Fibroblast of lung (primary cell): ENCODE measurements around the gene DHDDS.

Source experiments
- CTCF ChIP-seq, 2 donors: IDR thresholded peaks in 1 of 2; conservative IDR thresholded peaks in 1 of 2; 1 replicate in 1 of 2; 2 replicates in 1 of 2; pipeline ENCODE4 v1.5.1; 2011 to 2012; ENCODE audit warnings: low read length in 2 of 2, control low read depth in 1 of 2, inconsistent platforms in 1 of 2, low read depth in 1 of 2, mild to moderate bottlenecking in 1 of 2
- EZH2 ChIP-seq: IDR thresholded peaks from 2 replicates; pipeline ENCODE4 v1.5.1; 2012; ENCODE audit warnings: low read length, control low read depth, mild to moderate bottlenecking; ENCODE audit errors: missing control alignments

DNA sequence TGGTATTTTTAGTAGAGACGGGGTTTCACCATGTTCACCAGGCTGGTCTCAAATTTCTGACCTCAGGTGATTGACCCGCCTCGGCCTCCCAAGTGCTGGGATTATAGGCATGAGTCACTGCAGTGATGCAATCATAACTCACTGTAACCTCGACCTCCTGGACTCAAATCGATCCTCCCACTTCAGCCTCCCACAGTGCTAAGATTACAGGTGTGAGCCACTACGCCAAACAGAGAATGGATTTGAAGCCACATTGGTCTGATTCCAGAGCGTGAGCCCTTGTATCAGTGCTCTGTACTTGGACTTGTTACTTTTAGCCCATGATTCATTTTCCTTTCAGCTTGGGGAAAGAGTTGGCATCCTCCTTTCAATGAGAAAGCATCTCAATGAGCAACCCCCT is 44.7 kb upstream of the DHDDS start:
- TF ChIP-seq CTCF (conservative IDR thresholded peaks at IDR 0.05 in 1 of 2, IDR thresholded peaks at IDR 0.05 in 1 of 2; ENCODE audit: low read depth in 1 of 2, low read length in 2 of 2) (no peak), EZH2 (no peak)
